Right cardiac atrium (tissue), 5 donors: Measurements from ENCODE around the gene MPO. TPM values are rescaled to one million over a fixed set of nuclear protein-coding genes. Genes with fewer than 3 reads are reported as not detected.

Source experiments
- ATAC-seq, 2 donors: fragments of 200-7000 bp; cut with Tn5 transposase; one replicate each; pipeline versions ENCODE4 v1.8.0 to v1.9.1; 2020; ENCODE audit warnings: moderate library complexity in 2 of 2, mild to moderate bottlenecking in 1 of 2
- DNase-seq, 3 donors: peaks; one replicate each; pipeline ENCODE4 v3.0.0-alpha.2; 2020
- H3K27ac ChIP-seq: one replicate; pipeline ENCODE4 v1.5.1; 2013; ENCODE audit warnings: mild to moderate bottlenecking, low read length, control low read depth, moderate library complexity
- H3K27me3 ChIP-seq: one replicate; pipeline ENCODE4 v1.6.1; 2013; ENCODE audit not compliant: control insufficient read depth, insufficient read depth
- H3K4me1 ChIP-seq: one replicate; pipeline ENCODE4 v1.6.1; 2013; ENCODE audit warnings: low read length; ENCODE audit not compliant: control insufficient read depth, insufficient read depth
- H3K4me3 ChIP-seq: one replicate; pipeline ENCODE4 v1.5.1; 2013; ENCODE audit warnings: low read length, control low read depth
- H3K9me3 ChIP-seq: one replicate; pipeline ENCODE4 v1.6.1; 2013; ENCODE audit warnings: low read length; ENCODE audit not compliant: control insufficient read depth
- WGBS: extraction: QIAGEN DNeasy Blood & Tissue Kit; methylation state at CpG from one replicate; pipeline ENCODE4 v1.1.7; 2013; 5-methylcytosine and 5-hydroxymethylcytosine counted together
- intact Hi-C, 4 donors: fragments of 100-400 bp; cut with DNase I; formaldehyde crosslinking; loops; one replicate each; pipeline versions ENCODE4 v1.11.0 to v1.14.0; 2022 to 2023
- polyA plus RNA-seq: library from polyadenylated mRNA; stranded (reverse); fragments of 200-250 nt; gene quantifications from one replicate; pipeline ENCODE4 v1.2.3, GENCODE V29; 2013
- total RNA-seq, 4 donors: library from RNA; stranded (reverse); fragmentation: NEBNext Ultra II Directional; extraction: Animal tissue kit (Norgen Biotek cat#: 25700); gene quantifications; one replicate each; pipeline ENCODE4 v1.2.1, GENCODE V29; 2021
- donor health status: healthy with polysubstance abuse.
- donor health status: DM: no; HTN: yes; CAD: no.
- donor health status: DM: no; HTN: no; CAD: no.
- donor health status: DM: no; HTN: yes; CAD: no; lungs with severe emphysema.
- donor health status: DM: yes; HTN: yes; CAD: no.

The MPO gene
- total and polyA plus RNA-seq, 5 donors = 0.06 to 0.50 (median 0.11) TPM

DNA sequence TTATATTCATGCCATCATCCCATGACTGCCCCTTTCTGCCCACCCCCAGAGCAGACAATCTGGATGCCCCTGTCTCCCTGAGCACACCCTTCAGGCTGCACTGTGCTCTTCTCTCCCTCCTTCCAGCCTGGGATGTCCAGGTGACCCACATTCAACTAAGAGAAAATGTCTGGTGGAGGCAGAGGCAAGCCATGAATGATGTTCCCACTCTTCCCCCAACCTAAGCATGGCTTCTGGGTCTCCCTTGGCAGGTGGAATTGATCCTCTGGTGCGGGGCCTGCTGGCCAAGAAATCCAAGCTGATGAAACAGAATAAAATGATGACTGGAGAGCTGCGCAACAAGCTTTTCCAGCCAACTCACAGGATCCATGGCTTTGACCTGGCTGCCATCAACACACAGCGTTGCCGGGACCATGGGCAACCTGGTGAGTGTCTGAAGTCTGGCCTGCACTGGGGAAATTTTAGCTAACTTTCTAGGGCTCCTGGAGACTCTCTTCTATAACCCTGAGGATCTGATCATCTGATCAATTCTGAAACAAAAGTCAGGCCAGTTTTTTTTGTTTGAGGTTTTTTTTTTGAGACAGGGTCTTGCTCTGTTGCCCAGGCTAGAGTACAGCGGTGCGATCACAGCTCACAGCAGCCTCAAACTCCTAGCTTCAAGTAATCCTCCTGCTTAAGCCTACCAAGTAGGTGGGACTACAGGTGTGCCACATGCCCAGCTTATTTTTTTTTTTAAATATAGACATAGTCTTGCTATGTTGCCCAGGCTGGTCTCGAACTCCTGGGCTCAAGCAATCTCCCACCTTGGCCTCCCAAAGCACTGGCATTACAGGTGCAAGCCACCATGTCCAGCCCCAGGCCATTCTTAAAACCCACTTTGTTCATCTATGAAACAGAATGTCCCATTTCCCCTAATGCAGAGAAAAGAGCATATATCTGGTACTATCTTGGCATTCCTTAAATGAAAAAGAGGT, 14.5 kb downstream of the MPO start:
- DNase-seq (no peak), ATAC-seq (no peak)
- Histone ChIP-seq H3K4me3 (no peak overlapping the region), H3K27me3 (no peaks in the 10 kb centered on the region), H3K27ac (no peak overlapping the region), H3K9me3 (no peaks in the 10 kb centered on the region), H3K4me1 (no peaks in the 10 kb centered on the region)
- intact Hi-C loops = no loop called here
- 87% methylated on average over 7 of the region's 7 CpGs for WGBS

DNA sequence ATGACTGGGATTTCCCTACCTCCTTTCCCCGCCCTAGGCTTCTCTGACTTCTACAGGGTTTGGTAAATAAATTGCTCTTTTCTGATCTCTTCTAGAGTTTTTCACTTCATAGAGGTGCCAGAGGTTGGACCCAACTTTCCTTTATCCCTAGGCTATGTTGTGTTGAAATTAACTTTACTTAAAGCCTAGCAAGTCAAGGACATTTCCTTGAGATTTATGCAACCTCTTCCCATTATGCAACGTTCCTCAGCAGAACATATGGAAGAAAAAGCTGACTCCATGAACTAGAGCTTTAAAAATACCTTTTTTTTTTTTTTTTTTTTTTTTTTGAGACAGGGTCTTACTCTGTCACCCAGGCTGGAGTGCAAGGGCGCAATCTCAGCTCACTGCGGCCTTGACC, 15.5 kb downstream of the MPO start:
- intact Hi-C loops = no loop called here
- ATAC-seq = no peak

DNA sequence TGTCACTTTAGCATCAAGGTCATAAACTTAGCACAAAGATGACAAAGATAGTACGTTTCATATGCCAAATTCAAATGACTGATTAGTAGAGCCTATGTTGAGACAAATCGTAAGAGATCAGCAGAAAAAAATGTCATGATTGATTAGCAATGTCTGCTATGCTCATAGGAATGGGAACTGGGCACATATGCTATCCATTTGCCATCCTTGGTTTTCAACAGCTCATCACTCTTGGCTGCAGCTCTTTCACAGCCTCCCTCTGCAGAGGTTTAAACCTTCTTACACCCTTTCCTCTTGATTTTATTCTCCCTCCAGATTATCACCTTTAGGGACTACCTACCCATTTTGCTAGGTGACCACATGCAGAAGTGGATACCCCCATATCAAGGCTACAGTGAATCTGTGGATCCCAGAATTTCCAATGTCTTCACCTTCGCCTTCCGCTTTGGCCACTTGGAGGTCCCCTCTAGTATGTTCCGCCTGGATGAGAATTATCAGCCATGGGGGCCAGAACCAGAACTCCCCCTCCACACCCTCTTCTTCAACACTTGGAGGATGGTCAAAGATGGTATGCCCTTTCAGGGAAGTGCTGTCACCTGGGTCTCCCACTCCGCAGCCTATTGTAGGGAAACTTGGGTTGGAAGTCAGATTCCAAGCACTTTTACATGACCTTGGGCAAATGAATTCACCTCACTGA, 16.2 kb downstream of the MPO start:
- intact Hi-C loops = no loop called here
- ATAC-seq (no peak), DNase-seq (no peak)
- H3K27ac ChIP-seq = no peak overlapping the region
- H3K9me3 ChIP-seq = no peaks in the 10 kb centered on the region
- H3K27me3 ChIP-seq = no peaks in the 10 kb centered on the region
- no peaks in the 10 kb centered on the region for H3K4me1 ChIP-seq
- H3K4me3 ChIP-seq = no peak overlapping the region
- 78% methylated on average over 6 of the region's 6 CpGs for WGBS

More for the DNA sequence above, 15.5 kb downstream of the MPO start:
- DNase-seq = no peak
- no peaks in the 10 kb centered on the region for H3K9me3 ChIP-seq
- H3K27ac ChIP-seq = no peak overlapping the region
- no peaks in the 10 kb centered on the region for H3K27me3 ChIP-seq
- no peaks in the 10 kb centered on the region for H3K4me1 ChIP-seq
- H3K4me3 ChIP-seq = no peak overlapping the region
- WGBS = 82% methylated on average over 4 of the region's 4 CpGs

DNA sequence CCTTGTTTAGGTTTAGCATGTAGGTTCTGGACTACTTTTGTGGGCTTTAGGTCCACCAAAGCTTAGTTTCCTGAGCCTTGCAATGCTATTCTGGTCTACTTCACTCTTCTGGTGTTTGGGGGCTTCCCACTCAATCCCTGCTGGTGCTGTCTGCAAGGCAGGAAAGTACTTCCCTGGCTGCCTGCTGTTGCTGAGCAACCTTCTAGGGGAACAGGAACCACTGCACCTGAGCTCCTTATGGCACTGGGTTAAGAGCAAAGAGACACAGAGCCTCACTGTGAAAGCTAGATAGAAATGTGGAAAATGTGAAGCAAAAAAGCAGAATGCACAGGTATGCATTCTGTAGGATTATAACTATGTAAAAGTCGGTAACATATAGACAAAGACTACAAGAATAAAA, 17.0 kb downstream of the MPO start:
- ATAC-seq (no peak), DNase-seq (no peak)
- no peaks in the 10 kb centered on the region for H3K9me3 ChIP-seq
- H3K4me1 ChIP-seq = no peaks in the 10 kb centered on the region
- no peak overlapping the region for H3K4me3 ChIP-seq
- no peak overlapping the region for H3K27ac ChIP-seq
- intact Hi-C loops = no loop called here
- 76% methylated on average over 1 of the region's 1 CpG for WGBS
- H3K27me3 ChIP-seq = no peaks in the 10 kb centered on the region

DNA sequence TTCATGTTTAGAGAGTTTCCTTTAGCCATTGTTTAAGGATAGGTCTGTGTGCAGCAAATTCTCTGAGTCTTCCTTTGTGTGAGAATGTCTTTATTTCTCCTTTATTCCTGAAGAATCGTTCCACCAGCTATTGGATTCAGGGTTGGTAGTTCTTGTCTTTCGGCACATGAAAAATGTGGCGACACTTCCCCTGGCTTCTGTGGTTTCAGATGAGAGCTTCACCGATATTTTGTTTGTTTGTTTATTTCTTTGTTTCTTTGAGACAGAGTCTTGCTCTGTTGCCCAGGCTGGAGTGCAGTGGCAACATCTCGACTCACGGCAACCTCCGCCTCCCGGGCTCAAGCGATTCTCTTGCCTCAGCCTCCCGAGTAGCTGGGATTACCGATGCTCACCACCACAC, 18.6 kb downstream of the MPO start:
- Histone ChIP-seq H3K27me3 (no peaks in the 10 kb centered on the region), H3K9me3 (no peaks in the 10 kb centered on the region), H3K4me3 (no peak overlapping the region), H3K4me1 (no peaks in the 10 kb centered on the region), H3K27ac (no peak overlapping the region)
- intact Hi-C loops = no loop called here
- ATAC-seq (no peak), DNase-seq (no peak)
- 88% methylated on average over 11 of the region's 11 CpGs for WGBS

DNA sequence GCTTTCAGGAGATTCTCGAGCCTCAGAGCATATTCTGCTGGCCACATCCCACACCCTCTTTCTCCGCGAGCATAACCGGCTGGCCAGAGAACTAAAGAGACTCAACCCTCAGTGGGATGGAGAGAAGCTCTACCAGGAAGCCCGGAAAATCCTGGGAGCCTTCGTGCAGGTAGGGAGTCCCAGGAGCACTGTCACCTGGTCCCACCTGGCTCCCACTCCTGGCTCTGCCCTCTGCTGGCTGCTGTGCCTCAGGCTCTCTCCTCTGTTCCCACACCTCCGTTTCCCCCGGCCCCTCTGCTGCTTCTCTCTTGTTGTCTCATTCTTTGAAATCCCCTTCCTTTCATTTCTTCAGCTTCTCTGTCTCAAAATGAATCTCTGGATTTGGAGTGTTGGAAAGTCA, 25.9 kb downstream of the MPO start:
- no peak overlapping the region for H3K27ac ChIP-seq
- no peaks in the 10 kb centered on the region for H3K4me1 ChIP-seq
- H3K9me3 ChIP-seq = no peaks in the 10 kb centered on the region
- H3K27me3 ChIP-seq = no peaks in the 10 kb centered on the region
- no peak for DNase-seq
- WGBS = 22% methylated on average over 8 of the region's 8 CpGs
- no peak overlapping the region for H3K4me3 ChIP-seq
- intact Hi-C loops = no loop called here
- ATAC-seq = no peak

DNA sequence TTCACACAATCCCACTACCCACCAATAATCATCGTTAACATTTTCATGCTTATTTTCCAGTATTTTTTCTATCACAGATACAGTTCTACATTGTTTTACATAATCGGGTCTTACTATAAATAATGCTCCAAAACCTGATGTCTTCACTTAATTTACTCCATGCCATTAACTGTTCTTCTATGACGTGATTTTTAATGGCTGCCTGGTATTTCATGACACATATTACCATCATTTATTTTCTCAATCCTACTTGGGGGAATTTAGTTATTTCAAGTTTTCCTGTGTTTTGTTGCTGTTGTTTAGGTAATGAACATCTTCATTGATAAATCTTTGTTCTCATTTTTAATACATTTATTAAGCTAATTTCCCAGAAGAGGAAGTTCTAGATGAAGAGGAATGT, 27.7 kb downstream of the MPO start:
- no peaks in the 10 kb centered on the region for H3K4me1 ChIP-seq
- no peaks in the 10 kb centered on the region for H3K27me3 ChIP-seq
- intact Hi-C loops = no loop called here
- H3K4me3 ChIP-seq = no peak overlapping the region
- ATAC-seq = no peak
- H3K9me3 ChIP-seq = no peaks in the 10 kb centered on the region
- no peak overlapping the region for H3K27ac ChIP-seq
- 82% methylated on average over 3 of the region's 3 CpGs for WGBS
- DNase-seq = no peak

DNA sequence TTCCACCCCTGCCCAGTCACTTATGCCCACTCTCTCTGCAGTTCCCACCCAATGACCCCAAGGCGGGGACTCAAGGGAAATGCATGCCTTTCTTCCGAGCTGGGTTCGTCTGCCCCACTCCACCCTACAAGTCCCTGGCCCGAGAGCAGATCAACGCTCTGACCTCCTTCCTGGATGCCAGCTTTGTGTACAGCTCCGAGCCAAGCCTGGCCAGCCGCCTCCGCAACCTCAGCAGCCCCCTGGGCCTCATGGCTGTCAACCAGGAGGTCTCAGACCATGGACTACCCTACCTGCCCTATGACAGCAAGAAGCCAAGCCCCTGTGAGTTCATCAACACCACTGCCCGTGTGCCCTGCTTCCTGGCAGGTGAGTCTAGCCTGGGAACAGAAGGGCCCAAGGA, 28.6 kb downstream of the MPO start:
- intact Hi-C loops = no loop called here
- H3K9me3 ChIP-seq = no peaks in the 10 kb centered on the region
- ATAC-seq (no peak), DNase-seq (no peak)
- no peaks in the 10 kb centered on the region for H3K27me3 ChIP-seq
- no peak overlapping the region for H3K4me3 ChIP-seq
- WGBS = 60% methylated on average over 9 of the region's 9 CpGs
- H3K27ac ChIP-seq = no peak overlapping the region
- H3K4me1 ChIP-seq = no peaks in the 10 kb centered on the region

DNA sequence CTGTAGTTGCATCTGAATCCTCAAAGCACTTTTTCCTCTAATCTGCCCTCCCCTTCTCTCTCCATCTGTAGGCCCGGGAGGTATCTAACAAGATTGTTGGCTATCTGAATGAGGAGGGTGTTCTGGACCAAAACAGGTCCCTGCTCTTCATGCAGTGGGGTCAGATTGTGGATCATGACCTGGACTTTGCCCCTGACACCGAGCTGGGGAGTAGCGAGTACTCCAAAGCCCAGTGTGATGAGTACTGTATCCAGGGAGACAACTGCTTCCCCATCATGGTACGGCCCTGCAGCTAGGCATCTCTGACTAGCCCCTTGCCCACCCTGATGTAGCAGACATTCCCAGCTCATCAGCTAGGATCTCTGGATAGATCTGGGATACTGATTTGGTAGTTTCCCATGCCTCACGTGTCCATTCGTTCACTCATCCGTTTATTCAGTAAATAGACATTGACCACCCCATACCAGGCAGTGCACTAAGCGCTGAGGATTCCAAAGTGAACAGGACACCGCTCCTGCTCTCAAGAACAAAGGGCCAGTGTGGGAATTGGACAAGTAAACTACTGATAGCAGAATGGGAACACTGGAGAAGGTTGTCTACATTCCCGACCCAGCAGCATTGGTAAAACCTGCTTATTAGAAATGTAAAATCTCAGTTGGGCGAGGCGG, 30.3 kb downstream of the MPO start:
- ATAC-seq = no peak
- H3K27me3 ChIP-seq = no peaks in the 10 kb centered on the region

DNA sequence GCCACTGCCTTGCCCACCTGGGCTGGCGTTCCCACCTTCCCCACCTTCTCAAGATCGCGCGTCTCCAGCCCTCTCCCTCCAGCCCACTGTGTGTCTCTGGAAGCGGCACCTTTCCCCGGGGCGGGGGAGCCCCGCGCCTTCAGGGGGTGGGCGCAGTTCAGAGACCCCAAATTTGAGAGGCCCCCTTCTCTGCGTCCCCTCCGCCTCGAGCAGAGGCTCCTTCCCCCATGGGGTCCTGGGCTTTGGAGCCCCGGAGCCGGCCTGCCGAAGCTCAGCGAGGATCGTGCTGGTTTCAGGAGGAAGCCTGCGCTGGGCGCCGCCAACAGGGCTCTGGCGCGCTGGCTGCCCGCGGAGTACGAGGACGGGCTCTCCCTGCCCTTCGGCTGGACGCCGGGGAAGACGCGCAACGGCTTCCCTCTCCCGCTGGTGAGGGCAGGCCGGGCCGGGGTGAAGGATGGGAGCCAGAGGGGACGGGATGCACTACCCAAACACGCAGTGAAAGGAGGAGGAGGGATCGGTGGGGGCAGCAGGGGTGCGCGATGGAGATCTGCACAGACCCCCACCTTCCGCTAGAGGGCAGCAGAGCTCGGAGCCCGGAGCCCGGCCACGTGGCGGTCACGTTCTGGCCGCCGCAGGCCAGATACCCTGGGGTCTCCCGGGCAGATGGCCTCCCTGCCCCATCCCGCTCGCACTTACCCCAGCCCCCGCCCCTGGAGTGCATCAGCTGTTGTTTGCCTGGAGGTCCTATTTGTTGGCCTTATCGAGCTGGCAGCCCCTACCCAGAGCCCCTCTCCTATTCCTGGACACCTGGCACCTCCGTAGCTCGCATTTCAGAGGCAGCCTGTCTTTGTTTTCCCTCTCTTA, 31.2 kb downstream of the MPO start:
- ATAC-seq = peak; percentile 90 to 95
- Histone ChIP-seq H3K4me1 (no peaks in the 10 kb centered on the region), H3K4me3 (peak overlapping the region; percentile 3), H3K27me3 (no peaks in the 10 kb centered on the region), H3K27ac (no peak overlapping the region), H3K9me3 (no peaks in the 10 kb centered on the region)
- peak; percentile 68 to 87 (median 86) for DNase-seq
- WGBS = 5% methylated on average over 57 of the region's 57 CpGs
- intact Hi-C loops = no loop called here

More for the DNA sequence above, 30.3 kb downstream of the MPO start:
- no peaks in the 10 kb centered on the region for H3K4me1 ChIP-seq
- no peaks in the 10 kb centered on the region for H3K9me3 ChIP-seq
- DNase-seq = no peak
- no peak overlapping the region for H3K4me3 ChIP-seq
- intact Hi-C loops = no loop called here
- WGBS = 85% methylated on average over 12 of the region's 12 CpGs
- H3K27ac ChIP-seq = no peak overlapping the region
